HEK293 (cell line): ENCODE data around the gene PCDHB7.

Experiments
- CTCF ChIA-PET: fragments of 350-600 bp; formaldehyde crosslinking; extraction: SDS; loops from one replicate; lab custom pipeline; 2021; ENCODE audit warnings: antibody characterized with exemption; lab: Yijun Ruan, JAX
- POLR2A ChIA-PET: fragments of 300-600 bp; formaldehyde crosslinking; extraction: SDS; loops from one replicate; lab custom pipeline; 2020; ENCODE audit warnings: antibody characterized with exemption, inconsistent platforms; lab: Yijun Ruan, JAX
- H3K27ac ChIP-seq: fragments of 200-500 bp; sonication (Bioruptor generic); 2 replicates; pipeline ENCODE4 v1.5.1; 2014; ENCODE audit warnings: low read depth, low read length, control low read depth, inconsistent platforms; ENCODE audit errors: extremely low read depth
- H3K36me3 ChIP-seq, 2 experiments: fragments of 200-500 bp in 1 of 2; sonication (Bioruptor generic) in 1 of 2; 1 replicate in 1 of 2; 2 replicates in 1 of 2; pipeline ENCODE4 v1.5.1; 2014 to 2017; ENCODE audit warnings: inconsistent platforms in 2 of 2, low read length in 2 of 2; ENCODE audit not compliant: control insufficient read depth in 2 of 2, insufficient read depth in 1 of 2
- H3K4me1 ChIP-seq: fragments of 200-500 bp; sonication (Bioruptor generic); 2 replicates; pipeline ENCODE4 v1.5.1; 2014; ENCODE audit warnings: mild to moderate bottlenecking, low read length, inconsistent platforms; ENCODE audit not compliant: control insufficient read depth, insufficient read depth
- H3K4me3 ChIP-seq: 2 replicates; pipeline ENCODE4 v1.5.1; 2011; ENCODE audit warnings: low read depth, mild to moderate bottlenecking, control low read depth, low read length, moderate library complexity
- H3K9me3 ChIP-seq: fragments of 200-500 bp; sonication (Bioruptor generic); 2 replicates; pipeline ENCODE4 v1.5.1; 2014; ENCODE audit warnings: low read depth, low read length, inconsistent platforms; ENCODE audit not compliant: control insufficient read depth, insufficient read depth
- GLIS2 ChIP-seq: fragments of 450-650 bp; formaldehyde crosslinking; IDR thresholded peaks from 2 replicates; pipeline ENCODE4 v1.5.1; 2016; ENCODE audit warnings: missing biosample characterization, missing genetic modification characterization
- IKZF3 ChIP-seq: fragments of 450-650 bp; IDR thresholded peaks from 2 replicates; pipeline ENCODE4 v1.5.0; 2018; ENCODE audit warnings: missing biosample characterization, mild to moderate bottlenecking, missing genetic modification characterization, moderate library complexity
- KLF1 ChIP-seq: fragments of 450-650 bp; formaldehyde crosslinking; IDR thresholded peaks from 2 replicates; pipeline ENCODE4 v1.5.1; 2016; ENCODE audit warnings: missing biosample characterization, missing genetic modification characterization
- PRDM1 ChIP-seq: fragments of 450-650 bp; formaldehyde crosslinking; IDR thresholded peaks from 2 replicates; pipeline ENCODE4; 2016; ENCODE audit warnings: missing biosample characterization, missing genetic modification characterization
- ZBTB1 ChIP-seq: fragments of 450-650 bp; formaldehyde crosslinking; IDR thresholded peaks from 2 replicates; pipeline ENCODE4 v1.5.1; 2016; ENCODE audit warnings: missing biosample characterization, missing genetic modification characterization
- ZBTB11 ChIP-seq: fragments of 450-650 bp; formaldehyde crosslinking; conservative IDR thresholded peaks from 2 replicates; pipeline ENCODE4 v1.5.1; 2016; ENCODE audit warnings: low read depth, missing biosample characterization, missing genetic modification characterization
- ZBTB17 ChIP-seq: fragments of 450-650 bp; formaldehyde crosslinking; IDR thresholded peaks from 2 replicates; pipeline ENCODE4 v1.5.1; 2016; ENCODE audit warnings: missing biosample characterization, missing genetic modification characterization
- ZBTB20 ChIP-seq: fragments of 450-650 bp; formaldehyde crosslinking; IDR thresholded peaks from 2 replicates; pipeline ENCODE4 v1.5.1; 2016; ENCODE audit warnings: missing biosample characterization, missing genetic modification characterization
- ZNF18 ChIP-seq: fragments of 450-650 bp; formaldehyde crosslinking; IDR thresholded peaks from 2 replicates; pipeline ENCODE4 v1.5.1; 2016; ENCODE audit warnings: missing biosample characterization, missing genetic modification characterization
- ZNF2 ChIP-seq: fragments of 450-650 bp; formaldehyde crosslinking; IDR thresholded peaks from 2 replicates; pipeline ENCODE4 v1.5.1; 2016; ENCODE audit warnings: missing biosample characterization, missing genetic modification characterization
- ZNF266 ChIP-seq: fragments of 450-650 bp; formaldehyde crosslinking; IDR thresholded peaks from 2 replicates; pipeline ENCODE4 v1.5.1; 2016; ENCODE audit warnings: missing biosample characterization, missing genetic modification characterization, low read depth
- ZNF335 ChIP-seq: fragments of 450-650 bp; formaldehyde crosslinking; conservative IDR thresholded peaks from 2 replicates; pipeline ENCODE4 v1.5.1; 2016; ENCODE audit warnings: missing biosample characterization, missing genetic modification characterization
- ZNF449 ChIP-seq: fragments of 450-650 bp; formaldehyde crosslinking; IDR thresholded peaks from 2 replicates; pipeline ENCODE4 v1.5.1; 2017; ENCODE audit warnings: missing biosample characterization, mild to moderate bottlenecking, missing genetic modification characterization, moderate library complexity
- ZNF548 ChIP-seq: fragments of 450-650 bp; formaldehyde crosslinking; IDR thresholded peaks from 2 replicates; pipeline ENCODE4 v1.5.1; 2016; ENCODE audit warnings: missing biosample characterization, missing genetic modification characterization
- ZNF549 ChIP-seq: fragments of 450-650 bp; IDR thresholded peaks from 2 replicates; pipeline ENCODE4 v1.5.1; 2018; ENCODE audit warnings: missing biosample characterization, missing genetic modification characterization, mild to moderate bottlenecking, inconsistent platforms, moderate library complexity
- ZNF555 ChIP-seq: fragments of 450-650 bp; formaldehyde crosslinking; conservative IDR thresholded peaks from 2 replicates; pipeline ENCODE4 v1.5.1; 2017; ENCODE audit warnings: missing biosample characterization, mild to moderate bottlenecking, missing genetic modification characterization, inconsistent platforms
- ZNF558 ChIP-seq: fragments of 450-650 bp; formaldehyde crosslinking; IDR thresholded peaks from 2 replicates; pipeline ENCODE4 v1.5.1; 2016; ENCODE audit warnings: missing biosample characterization, missing genetic modification characterization
- ZNF596 ChIP-seq: fragments of 450-650 bp; IDR thresholded peaks from 2 replicates; pipeline ENCODE4 v1.5.0; 2018; ENCODE audit warnings: missing biosample characterization, mild to moderate bottlenecking, missing genetic modification characterization, moderate library complexity
- ZNF623 ChIP-seq: fragments of 450-650 bp; formaldehyde crosslinking; IDR thresholded peaks from 2 replicates; pipeline ENCODE4 v1.5.1; 2016; ENCODE audit warnings: missing biosample characterization, missing genetic modification characterization
- ZNF629 ChIP-seq: fragments of 450-650 bp; formaldehyde crosslinking; IDR thresholded peaks from 2 replicates; pipeline ENCODE4 v1.5.1; 2017; ENCODE audit warnings: missing biosample characterization, missing genetic modification characterization
- ZNF654 ChIP-seq: fragments of 450-650 bp; formaldehyde crosslinking; IDR thresholded peaks from 2 replicates; pipeline ENCODE4 v1.5.1; 2016; ENCODE audit warnings: low read depth, missing biosample characterization, missing genetic modification characterization
- ZNF658 ChIP-seq: fragments of 450-650 bp; formaldehyde crosslinking; IDR thresholded peaks from 2 replicates; pipeline ENCODE4; 2016; ENCODE audit warnings: missing biosample characterization, missing genetic modification characterization
- ZNF776 ChIP-seq: fragments of 450-650 bp; formaldehyde crosslinking; IDR thresholded peaks from 2 replicates; pipeline ENCODE4 v1.5.0; 2017; ENCODE audit warnings: missing biosample characterization, missing genetic modification characterization, borderline replicate concordance
- ZNF792 ChIP-seq: fragments of 450-650 bp; formaldehyde crosslinking; IDR thresholded peaks from 2 replicates; pipeline ENCODE4 v1.5.1; 2016; ENCODE audit warnings: missing biosample characterization, missing genetic modification characterization
- ZNF830 ChIP-seq: fragments of 450-650 bp; IDR thresholded peaks from 2 replicates; pipeline ENCODE4 v1.5.0; 2018; ENCODE audit warnings: missing biosample characterization, missing genetic modification characterization, low read depth, mild to moderate bottlenecking, moderate library complexity
- TF ChIP-seq, protein P1 (sequence below): fragments of 450-650 bp; formaldehyde crosslinking; IDR thresholded peaks from 2 replicates; pipeline ENCODE4 v1.5.1; 2016; ENCODE audit warnings: missing biosample characterization, missing genetic modification characterization

PCDHB7 gene

GRCh38 chr5:141196363-141196762, 23.9 kb downstream of the PCDHB7 start:
- Histone ChIP-seq H3K9me3 (no peaks in the 10 kb centered on the region), H3K36me3 (no peaks in the 10 kb centered on the region), H3K4me3 (no peak overlapping the region), H3K27ac (no peak overlapping the region), H3K4me1 (no peaks in the 10 kb centered on the region)
- TF ChIP-seq ZNF596, result no peak
- no peak for TF ChIP-seq ZNF623 (tag by site-specific recombination)
- no peak for TF ChIP-seq ZNF658 (tag by site-specific recombination)
- TF ChIP-seq PRDM1, result no peak
- no peak for TF ChIP-seq ZNF776 (tag by site-specific recombination)
- no peak for TF ChIP-seq IKZF3 (tag by site-specific recombination)
- TF ChIP-seq ZNF548 (tag by site-specific recombination), result no peak
- TF ChIP-seq ZNF335 (tag by site-specific recombination), result no peak
- TF ChIP-seq, protein P1, sequence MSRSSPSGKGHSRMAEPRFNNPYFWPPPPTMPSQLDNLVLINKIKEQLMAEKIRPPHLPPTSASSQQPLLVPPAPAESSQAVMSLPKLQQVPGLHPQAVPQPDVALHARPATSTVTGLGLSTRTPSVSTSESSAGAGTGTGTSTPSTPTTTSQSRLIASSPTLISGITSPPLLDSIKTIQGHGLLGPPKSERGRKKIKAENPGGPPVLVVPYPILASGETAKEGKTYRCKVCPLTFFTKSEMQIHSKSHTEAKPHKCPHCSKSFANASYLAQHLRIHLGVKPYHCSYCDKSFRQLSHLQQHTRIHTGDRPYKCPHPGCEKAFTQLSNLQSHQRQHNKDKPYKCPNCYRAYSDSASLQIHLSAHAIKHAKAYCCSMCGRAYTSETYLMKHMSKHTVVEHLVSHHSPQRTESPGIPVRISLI (tag by site-specific recombination), result no peak
- TF ChIP-seq ZNF629 (tag by site-specific recombination), result no peak
- CTCF ChIA-PET, result interaction anchor here (0.7 to 1.8 kb wide), 5 partner anchors 9 to 367 kb away, joined by 3 to 5 read pairs (median 3); partner anchors contain the start of gene PCDHB9
- POLR2A ChIA-PET, result no interaction called here

DNA sequence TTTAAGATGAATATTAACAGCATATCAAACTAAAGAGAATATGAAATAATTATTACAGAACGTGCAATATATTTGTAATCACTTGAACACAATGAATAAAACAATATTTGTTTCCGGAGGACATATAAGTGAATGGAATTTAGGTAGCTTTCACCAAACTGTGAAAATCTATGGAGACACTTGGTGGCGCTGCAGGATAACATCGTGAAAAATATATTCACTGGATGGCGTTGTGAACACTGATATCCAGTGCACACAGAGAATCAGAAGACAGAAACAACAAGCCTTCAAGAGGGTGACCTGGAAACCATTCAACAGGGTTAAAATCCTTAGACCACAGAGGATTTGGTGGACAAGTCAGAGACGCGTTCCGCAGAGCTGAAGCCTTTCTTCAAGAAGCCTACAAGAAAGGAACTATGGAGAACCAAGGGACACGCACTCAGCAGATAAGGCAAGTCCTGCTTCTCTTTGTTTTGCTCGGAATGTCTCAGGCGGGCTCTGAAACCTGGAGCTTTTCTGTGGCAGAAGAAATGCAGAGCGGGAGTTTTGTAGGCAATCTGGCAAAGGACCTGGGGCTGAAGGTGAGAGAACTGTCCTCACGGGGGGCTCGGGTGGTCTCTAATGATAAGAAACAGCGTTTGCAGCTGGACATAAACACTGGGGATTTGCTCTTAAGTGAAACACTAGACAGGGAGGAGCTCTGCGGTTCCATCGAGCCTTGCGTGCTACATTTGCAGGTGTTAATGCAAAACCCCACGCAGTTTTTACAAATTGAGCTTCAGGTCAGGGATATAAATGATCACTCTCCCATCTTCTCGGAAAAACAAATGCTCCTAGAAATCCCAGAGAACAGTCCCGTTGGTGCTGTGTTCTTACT, 27.2 kb downstream of the PCDHB7 start, which contains the start of gene PCDHB11:
Gene PCDHB11 (plus strand): TSS at position 269 of the 877 bp plus-strand sequence. CDS start 148 bp downstream, at position 417.
- Histone ChIP-seq H3K9me3 (no peaks in the 10 kb centered on the region), H3K4me3 (peak within 1 kb of the TSS; percentile 28), H3K36me3 (no peaks in the 10 kb centered on the region), H3K27ac (no peak within 1 kb of the TSS), H3K4me1 (no peaks in the 10 kb centered on the region)
- ChIA-PET CTCF (interaction anchor here (0.6 to 2.3 kb wide), 24 partner anchors 8 to 1777 kb away, joined by 3 to 13 read pairs (median 4); partner anchors contain the start of genes PCDHB12, PCDHB14, PCDHB16 and PCDHB6), POLR2A (no interaction called here)
- TF ChIP-seq ZBTB17, result no peak
- TF ChIP-seq KLF1, result no peak
- no peak for TF ChIP-seq GLIS2 (tag by site-specific recombination)
- no peak for TF ChIP-seq ZBTB1 (tag by site-specific recombination)
- no peak for TF ChIP-seq ZNF18 (tag by site-specific recombination)
- TF ChIP-seq ZNF555, result no peak
- 0 out of 2 replicates have a peak, but pooled peaks have one; percentile 19 for TF ChIP-seq ZNF2 (tag by site-specific recombination)
- TF ChIP-seq ZNF558 (tag by site-specific recombination), result no peak
- no peak for TF ChIP-seq ZNF548 (tag by site-specific recombination)
- TF ChIP-seq ZNF830 (tag by site-specific recombination), result no peak
- peak; percentile 57; the same call in 1 of the 2 replicates for TF ChIP-seq ZBTB20
- TF ChIP-seq ZNF266 (tag by site-specific recombination), result no peak
- no peak for TF ChIP-seq ZNF792 (tag by site-specific recombination)
- no peak for TF ChIP-seq ZNF776 (tag by site-specific recombination)
- TF ChIP-seq ZNF654 (tag by site-specific recombination), result peak; percentile 63
- no peak for TF ChIP-seq ZNF549 (tag by site-specific recombination)
- TF ChIP-seq ZBTB11, result no peak
- TF ChIP-seq ZNF449 (tag by site-specific recombination), result no peak
